GM23338 (cell line): ENCODE results near the gene EMD. TPM values are rescaled to one million over a fixed set of nuclear protein-coding genes. Genes with fewer than 3 reads are reported as not detected.

Source experiments
- ATAC-seq: fragments of 200-7000 bp; cut with Tn5 transposase; 3 replicates; pipeline ENCODE4 v1.9.1; 2020
- DNase-seq: peaks from one replicate; pipeline ENCODE4 v3.0.0-alpha.2; 2015; ENCODE audit warnings: low spot score
- H2AFZ ChIP-seq: fragments of 200-600 bp; sonication (generic); 2 replicates; pipeline ENCODE4 v1.8.0; 2016; ENCODE audit warnings: antibody characterized with exemption, mild to moderate bottlenecking, moderate library complexity
- H3F3A ChIP-seq: fragments of 200-600 bp; sonication (generic); replicated peaks from 2 replicates; pipeline ENCODE4 v1.8.0; 2017; ENCODE audit warnings: antibody characterized with exemption, mixed run types, low read depth
- H3K27ac ChIP-seq: fragments of 200-600 bp; sonication (generic); 2 replicates; pipeline ENCODE4 v1.6.1; 2016; ENCODE audit warnings: low read depth
- H3K27me3 ChIP-seq: fragments of 200-600 bp; sonication (generic); 2 replicates; pipeline ENCODE4 v1.8.0; 2016; ENCODE audit warnings: mild to moderate bottlenecking, mixed run types, moderate library complexity; ENCODE audit not compliant: insufficient read depth
- H3K36me3 ChIP-seq: fragments of 200-600 bp; sonication (generic); 2 replicates; pipeline ENCODE4 v1.8.0; 2016; ENCODE audit warnings: mild to moderate bottlenecking; ENCODE audit not compliant: insufficient read depth
- H3K4me1 ChIP-seq: fragments of 200-600 bp; sonication (generic); 2 replicates; pipeline ENCODE4 v1.8.0; 2016; ENCODE audit warnings: mild to moderate bottlenecking, moderate library complexity; ENCODE audit not compliant: insufficient read depth
- H3K4me2 ChIP-seq: fragments of 200-600 bp; sonication (generic); 2 replicates; pipeline ENCODE4 v1.7.1; 2017; ENCODE audit warnings: mixed run types
- H3K4me3 ChIP-seq: fragments of 200-600 bp; sonication (generic); 2 replicates; pipeline ENCODE4 v1.6.1; 2016; ENCODE audit warnings: mixed run types
- H3K79me2 ChIP-seq: fragments of 200-600 bp; sonication (generic); replicated peaks from 2 replicates; pipeline ENCODE4 v1.8.0; 2017; ENCODE audit warnings: mild to moderate bottlenecking; ENCODE audit not compliant: insufficient read depth
- H3K9me2 ChIP-seq: fragments of 200-600 bp; sonication (generic); 2 replicates; pipeline ENCODE4 v1.8.0; 2017; ENCODE audit not compliant: insufficient read depth
- H4K20me1 ChIP-seq: fragments of 200-600 bp; sonication (generic); replicated peaks from 2 replicates; pipeline ENCODE4 v1.8.0; 2017; ENCODE audit warnings: mild to moderate bottlenecking; ENCODE audit not compliant: insufficient read depth
- H3K27ac Mint-ChIP-seq: 2 replicates; pipeline ENCODE4 v1.8.0; 2020; ENCODE audit warnings: inconsistent platforms, mild to moderate bottlenecking, moderate library complexity, mixed read lengths
- H3K27me3 Mint-ChIP-seq: 3 replicates; pipeline ENCODE4 v1.8.0; 2022; ENCODE audit warnings: low read depth, mild to moderate bottlenecking, moderate library complexity, mixed read lengths, inconsistent platforms; ENCODE audit not compliant: insufficient read depth, poor library complexity
- H3K36me3 Mint-ChIP-seq: 3 replicates; pipeline ENCODE4 v1.8.0; 2021; ENCODE audit warnings: low read depth, mild to moderate bottlenecking, inconsistent platforms, moderate library complexity, mixed read lengths
- H3K4me1 Mint-ChIP-seq: 3 replicates; pipeline ENCODE4 v1.8.0; 2020; ENCODE audit warnings: mild to moderate bottlenecking, inconsistent platforms, mixed read lengths
- H3K4me3 Mint-ChIP-seq: 3 replicates; pipeline ENCODE4 v1.8.0; 2021; ENCODE audit warnings: moderate library complexity, mild to moderate bottlenecking, inconsistent platforms, mixed read lengths
- H3K9me3 Mint-ChIP-seq: 3 replicates; pipeline ENCODE4 v1.8.0; 2020; ENCODE audit warnings: moderate library complexity, mild to moderate bottlenecking, inconsistent platforms, mixed read lengths
- CREB1 ChIP-seq: fragments of 250-450 bp; sonication (Bioruptor Pico); IDR thresholded peaks from 2 replicates; pipeline ENCODE4 v1.5.0; 2020; ENCODE audit warnings: low read depth, mild to moderate bottlenecking, moderate library complexity
- CTCF ChIP-seq, 2 experiments: fragments of 200-600 bp in 1 of 2; sonication (generic) in 1 of 2; conservative IDR thresholded peaks; 2 replicates each; pipeline versions ENCODE4 v1.5.1 to v1.6.1; 2016 to 2017; ENCODE audit warnings: antibody characterized with exemption in 2 of 2, low read depth in 2 of 2, mild to moderate bottlenecking in 2 of 2, moderate library complexity in 1 of 2
- ETS1 ChIP-seq: IDR thresholded peaks from 2 replicates; pipeline ENCODE4 v1.6.1; 2016; ENCODE audit warnings: antibody characterized with exemption
- EZH2 ChIP-seq: fragments of 200-600 bp; sonication (generic); IDR thresholded peaks from one replicate; pipeline ENCODE4 v1.8.0; 2017; ENCODE audit warnings: antibody characterized with exemption, mild to moderate bottlenecking, low read depth; ENCODE audit not compliant: unreplicated experiment
- EZH2phosphoT487 ChIP-seq: fragments of 200-600 bp; sonication (generic); IDR thresholded peaks from one replicate; pipeline ENCODE4 v1.8.1; 2018; ENCODE audit warnings: antibody characterized with exemption; ENCODE audit not compliant: unreplicated experiment
- JUNB ChIP-seq: IDR thresholded peaks from one replicate; pipeline ENCODE4 v1.6.1; 2016; ENCODE audit warnings: antibody characterized with exemption; ENCODE audit not compliant: unreplicated experiment
- NANOG ChIP-seq: IDR thresholded peaks from 2 replicates; pipeline ENCODE4 v1.6.1; 2016; ENCODE audit warnings: antibody characterized with exemption, borderline replicate concordance
- POLR2AphosphoS5 ChIP-seq: IDR thresholded peaks from 2 replicates; pipeline ENCODE4 v1.6.1; 2016; ENCODE audit warnings: antibody characterized with exemption, low read depth
- REST ChIP-seq: IDR thresholded peaks from one replicate; pipeline ENCODE4 v1.6.1; 2018; ENCODE audit warnings: antibody characterized with exemption; ENCODE audit not compliant: unreplicated experiment
- STAT1 ChIP-seq: IDR thresholded peaks from one replicate; pipeline ENCODE4 v1.6.1; 2016; ENCODE audit warnings: antibody characterized with exemption; ENCODE audit not compliant: unreplicated experiment
- ZNF114 ChIP-seq: fragments of 250-450 bp; sonication (Bioruptor Pico); IDR thresholded peaks from 2 replicates; pipeline ENCODE4 v1.5.0; 2020; ENCODE audit warnings: mild to moderate bottlenecking, moderate library complexity
- ZNF331 ChIP-seq: fragments of 250-450 bp; sonication (Bioruptor Pico); IDR thresholded peaks from 2 replicates; pipeline ENCODE4 v1.5.0; 2020; ENCODE audit warnings: low read depth, mild to moderate bottlenecking, moderate library complexity
- ZNF462 ChIP-seq: fragments of 250-450 bp; sonication (Bioruptor Pico); IDR thresholded peaks from 2 replicates; pipeline ENCODE4 v1.5.0; 2020; ENCODE audit warnings: mild to moderate bottlenecking, moderate library complexity
- polyA plus RNA-seq: library from polyadenylated mRNA; unstranded; fragments of >200 nt; fragmentation: Nextera tagmentation; extraction: Ambion mirVana; gene quantifications from 2 replicates; pipeline ENCODE4 v1.2.1, GENCODE V29; 2016
- total RNA-seq: library from RNA; depleted of rRNA; stranded (reverse); fragments of >200 nt; shearing (Covaris generic); gene quantifications from 2 replicates; pipeline ENCODE4 v1.2.3, GENCODE V29; 2014

EMD gene
- total and polyA plus RNA-seq, 2 experiments from 2014 or later, result 74.2 to 78.6 TPM

- no peak overlapping the region for H2AFZ ChIP-seq
- H3K27ac ChIP-seq, result no peak overlapping the region
- H3K4me3 ChIP-seq, result no peak overlapping the region
- Mint-ChIP-seq H3K4me3 (no peak overlapping the region), H3K4me1 (peaks cover 5% of the 10 kb centered on the region; the same call in 2 of the 3 replicates), H3K36me3 (no peaks in the 10 kb centered on the region), H3K27ac (no peak overlapping the region), H3K27me3 (peaks cover 2% of the 10 kb centered on the region), H3K9me3 (no peaks in the 10 kb centered on the region; the same call in 1 of the 3 replicates)
- no peaks in the 10 kb centered on the region for H3K9me2 ChIP-seq
- no peaks in the 10 kb centered on the region for H3K4me1 ChIP-seq
- ATAC-seq (no peak), DNase-seq (no peak)
- no peaks in the 10 kb centered on the region for H3K27me3 ChIP-seq
- H3K4me2 ChIP-seq, result no peak overlapping the region
- H3K79me2 ChIP-seq, result no peaks in the 10 kb centered on the region
- TF ChIP-seq ZNF462 (CRISPR knock-in tag) (no peak), EZH2phosphoT487 (no peak), NANOG (no peak), CTCF (conservative IDR thresholded peaks at IDR 0.05; ENCODE audit: low read depth in 2 of 2) (no peak), POLR2AphosphoS5 (no peak), ZNF331 (no peak), STAT1 (no peak), ZNF114 (CRISPR knock-in tag) (no peak), REST (no peak), JUNB (no peak), CREB1 (CRISPR knock-in tag) (no peak), EZH2 (no peak), ETS1 (no peak)
- no peaks in the 10 kb centered on the region for H4K20me1 ChIP-seq
- no peaks in the 10 kb centered on the region for H3K36me3 ChIP-seq
- no peaks in the 10 kb centered on the region for H3F3A ChIP-seq
Measured at GRCh38 chrX:154333116-154333515, 46.0 kb upstream of the EMD start.
